DMS 273 treated with DMSO at 0.1 percent for 48 hours (cell line): Measurements from ENCODE around the gene ZNF654.
"Not testable (repeated sequence)": the region's sequence is repeated elsewhere in the genome, so short reads cannot be mapped to it uniquely, and the experiment has no call there.

Experiments
- DNase-seq: peaks from one replicate; lab custom pipeline; 2025; lab: John Stamatoyannopoulos, UW

Gene ZNF654

DNA sequence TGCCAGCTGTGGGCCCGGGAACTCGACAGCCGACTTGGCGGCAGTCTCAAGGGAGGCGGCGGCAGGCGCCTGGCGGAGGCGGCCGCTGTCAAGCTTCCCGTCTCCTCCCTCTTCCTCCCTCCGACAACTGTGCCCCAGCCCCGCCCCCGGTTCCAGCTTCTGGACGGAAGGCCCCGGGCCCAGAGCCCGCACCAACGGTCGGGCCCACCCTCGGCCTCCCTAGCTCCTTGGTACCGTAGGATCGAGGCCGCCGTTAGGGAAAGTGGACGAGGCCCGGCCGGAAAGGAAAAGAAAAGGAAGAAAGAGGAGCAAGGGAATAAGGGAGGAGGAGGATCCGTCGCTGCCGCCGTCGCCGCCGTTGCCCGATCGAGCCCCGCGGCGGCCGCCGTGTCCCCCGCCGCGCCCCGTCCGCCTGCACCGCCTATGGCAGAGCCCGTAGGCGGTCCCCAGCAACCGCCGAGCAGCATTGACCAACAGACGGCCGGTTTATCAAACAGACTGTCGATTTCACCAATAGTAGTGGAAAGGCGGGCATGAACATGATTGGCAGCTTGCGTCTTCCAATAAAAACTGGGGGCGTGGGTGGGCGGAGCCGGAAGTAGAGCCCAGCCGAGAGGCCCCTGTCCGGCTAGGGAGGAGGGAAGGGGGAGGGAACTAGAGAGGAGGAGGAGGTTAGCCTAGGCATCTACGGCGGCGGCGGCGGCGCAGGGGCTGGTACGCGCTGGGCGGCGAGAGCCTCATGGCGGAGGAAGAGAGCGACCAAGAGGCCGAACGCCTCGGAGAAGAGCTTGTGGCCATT, at the start of gene ZNF654, which contains the start of gene CGGBP1:
ZNF654 (plus strand) TSS at position 675 of the 799 bp plus-strand sequence; CDS start at position 740, 65 bp downstream.
CGGBP1 (minus strand) TSS at position 425 of the 799 bp plus-strand sequence. CDS start 3,029 bp downstream, outside the sequence.
- peak; percentile 92 for DNase-seq

DNA sequence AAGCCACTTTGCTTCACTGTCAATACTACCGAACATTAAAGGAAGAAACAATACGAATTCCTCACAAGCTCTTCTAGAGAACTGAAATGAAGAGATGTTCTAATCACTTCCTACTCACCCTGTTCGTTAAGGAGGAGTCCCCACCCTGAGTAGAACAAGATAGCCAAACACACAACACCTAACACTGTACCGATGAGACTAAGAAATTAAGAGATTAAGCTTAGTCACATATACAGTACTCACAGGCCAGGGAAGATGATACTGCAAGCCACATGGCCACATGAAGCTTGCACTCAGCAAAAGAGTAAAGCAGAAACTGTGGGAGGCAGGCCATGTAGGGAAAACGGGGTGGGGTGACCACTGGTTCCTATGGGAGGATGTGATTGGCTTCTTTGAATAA, 48.2 kb upstream of the ZNF654 start:
- DNase-seq = no peak

DNA sequence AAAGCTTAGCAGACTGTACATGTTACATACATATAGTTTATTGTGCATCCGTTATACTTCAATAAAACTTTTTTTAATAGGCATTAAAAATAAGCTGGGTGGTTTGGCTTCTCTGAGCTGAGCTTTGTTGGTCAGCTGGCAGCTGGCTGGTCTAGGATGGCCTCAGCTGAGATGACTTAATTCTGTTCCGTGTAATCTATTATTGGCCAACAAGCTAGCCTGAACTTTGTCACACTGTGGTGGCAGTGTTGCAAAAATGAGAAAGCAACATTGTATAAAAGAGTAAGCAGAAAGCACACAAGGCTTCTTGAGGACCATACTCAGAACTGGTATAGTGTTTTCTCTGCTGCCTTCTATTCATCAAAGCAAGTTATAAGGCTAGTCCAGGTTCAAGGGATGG, 45.5 kb upstream of the ZNF654 start:
- no peak for DNase-seq

DNA sequence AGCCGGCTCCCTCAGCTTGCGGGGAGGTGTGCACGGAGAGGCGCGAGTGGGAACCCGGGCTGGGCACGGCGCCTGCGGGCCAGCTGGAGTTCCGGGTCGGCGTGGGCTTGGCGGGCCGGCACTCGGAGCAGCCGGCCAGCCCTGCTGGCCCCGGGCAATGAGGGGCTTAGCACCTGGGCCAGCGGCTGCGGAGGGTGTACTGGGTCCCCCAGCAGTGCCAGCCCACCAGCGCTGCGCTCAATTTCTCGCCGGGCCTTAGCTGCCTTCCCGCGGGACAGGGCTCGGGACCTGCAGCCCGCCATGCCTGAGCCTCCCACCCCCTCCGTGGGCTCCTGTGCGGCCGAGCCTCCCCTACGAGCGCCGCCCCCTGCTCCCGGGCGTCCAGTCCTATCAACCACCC, 43.4 kb upstream of the ZNF654 start:
- DNase-seq = not testable (repeated sequence)

DNA sequence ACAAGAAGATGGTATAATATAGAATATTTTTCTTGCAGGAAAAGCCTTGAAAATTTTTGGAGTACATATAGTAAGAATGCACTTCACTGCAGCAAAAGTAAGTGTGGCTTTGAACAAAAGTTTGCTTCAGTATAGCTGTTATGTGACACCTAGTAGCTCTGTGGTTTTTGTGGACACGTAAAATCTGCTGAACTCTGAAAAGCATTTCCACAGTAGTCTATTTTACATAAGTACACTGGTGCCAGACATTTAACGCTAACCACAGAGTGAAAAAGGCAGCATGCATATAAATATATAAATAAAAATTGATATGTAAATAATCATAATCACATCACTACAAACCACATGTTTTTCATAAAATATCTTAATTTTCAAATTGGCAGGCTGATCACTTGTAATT, 40.0 kb upstream of the ZNF654 start:
- no peak for DNase-seq

DNA sequence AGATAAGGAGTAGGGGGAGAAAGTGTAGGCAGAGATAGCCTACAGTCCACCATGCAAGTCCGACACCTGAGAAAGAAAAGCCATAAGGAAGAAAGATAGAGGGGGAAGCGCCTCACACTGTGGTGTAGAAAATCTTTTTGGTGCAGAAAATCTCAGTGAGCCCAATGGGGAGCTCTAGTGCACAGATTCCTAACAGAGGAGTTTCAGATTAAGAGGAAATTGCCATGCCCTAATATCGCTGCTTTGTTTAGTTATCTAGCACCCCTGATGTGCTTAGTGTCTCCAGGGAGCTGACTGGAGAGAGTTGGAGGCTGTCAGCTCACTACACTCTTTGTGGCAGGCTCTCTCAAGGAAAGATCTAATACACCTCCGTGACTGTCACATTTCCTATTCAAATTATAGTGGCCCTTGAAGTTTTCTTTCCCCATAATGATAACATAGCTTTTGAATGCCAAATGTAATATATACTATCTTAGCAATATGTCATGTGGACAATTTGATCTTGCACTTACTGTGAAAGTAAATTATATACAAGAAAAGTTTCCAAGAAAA, 34.0 kb upstream of the ZNF654 start:
- DNase-seq = no peak

DNA sequence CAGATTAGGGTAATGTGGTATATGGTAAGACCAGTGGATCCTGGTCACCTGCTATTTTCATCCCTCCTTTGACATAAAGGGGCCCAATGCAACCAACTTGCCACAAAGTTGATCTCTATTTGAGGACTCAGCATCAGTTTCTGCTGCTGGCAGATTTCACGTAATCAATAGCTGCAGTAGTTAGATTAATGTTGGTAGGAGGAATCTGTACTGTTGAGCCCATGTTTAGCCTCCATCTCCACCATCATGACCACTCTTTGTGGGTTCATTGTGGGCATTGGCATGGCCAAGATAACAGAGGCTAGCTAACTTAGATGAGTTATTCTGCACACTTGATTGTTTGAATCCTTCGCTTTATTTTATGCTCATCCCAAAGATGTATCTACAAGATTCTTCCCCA, 30.2 kb upstream of the ZNF654 start:
- DNase-seq = no peak

DNA sequence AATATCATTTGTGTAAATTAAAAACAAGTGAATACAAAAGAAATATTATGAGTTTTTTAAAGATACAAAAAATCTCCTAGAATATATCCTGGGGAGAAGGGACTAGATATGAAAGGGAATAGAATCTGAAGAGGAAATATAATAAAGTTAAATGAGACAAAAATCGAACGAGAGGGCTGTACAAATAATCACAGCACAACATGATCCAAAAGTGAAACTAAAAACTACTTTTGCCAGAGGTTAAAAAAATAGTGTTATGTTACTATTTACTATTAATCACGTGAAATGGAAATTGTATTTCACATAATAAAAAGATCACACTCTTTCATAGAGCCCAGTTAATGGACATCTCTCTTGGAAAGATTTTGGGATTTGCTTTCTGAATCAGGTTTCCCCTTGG, 28.8 kb upstream of the ZNF654 start:
- no peak for DNase-seq

DNA sequence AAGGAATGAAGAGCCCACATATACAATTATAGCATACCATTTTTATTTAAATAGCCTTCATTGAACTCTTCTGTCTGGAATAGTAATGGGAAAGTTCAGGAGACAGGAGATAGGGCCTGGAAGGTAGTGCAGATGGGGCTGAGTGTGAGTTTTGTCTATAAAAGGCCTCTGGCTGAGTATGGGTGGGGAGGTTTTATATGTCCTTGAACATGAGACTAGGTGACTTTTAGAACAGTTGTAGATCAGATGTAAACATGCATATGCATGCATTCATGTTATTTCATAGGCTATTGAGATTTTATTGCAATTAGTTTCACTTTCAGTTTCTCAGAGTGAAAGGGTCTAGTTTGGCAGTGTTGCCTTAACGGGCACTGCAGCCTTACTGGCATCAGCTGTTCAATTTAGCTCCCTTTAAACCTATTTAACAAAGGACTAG, 27.4 kb upstream of the ZNF654 start:
- no peak for DNase-seq

DNA sequence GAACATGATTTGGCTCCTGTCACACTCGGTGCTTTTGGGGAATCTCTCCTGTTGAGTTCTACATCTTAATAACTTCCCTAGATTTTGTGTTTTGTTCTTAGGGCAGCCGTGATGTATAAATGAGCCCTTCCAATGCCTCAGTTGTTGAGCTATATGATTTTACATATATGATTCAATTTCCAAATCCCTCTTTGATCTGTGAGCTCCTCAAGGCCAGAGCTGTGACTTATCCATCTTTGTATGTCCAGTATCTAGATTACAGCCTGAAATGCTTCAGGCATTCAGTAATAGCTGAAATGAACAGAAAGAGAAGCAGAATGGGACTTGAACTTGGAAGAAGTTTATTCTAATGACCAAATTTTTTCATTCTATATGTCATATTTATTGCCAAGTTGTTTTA, 26.8 kb upstream of the ZNF654 start:
- no peak for DNase-seq

DNA sequence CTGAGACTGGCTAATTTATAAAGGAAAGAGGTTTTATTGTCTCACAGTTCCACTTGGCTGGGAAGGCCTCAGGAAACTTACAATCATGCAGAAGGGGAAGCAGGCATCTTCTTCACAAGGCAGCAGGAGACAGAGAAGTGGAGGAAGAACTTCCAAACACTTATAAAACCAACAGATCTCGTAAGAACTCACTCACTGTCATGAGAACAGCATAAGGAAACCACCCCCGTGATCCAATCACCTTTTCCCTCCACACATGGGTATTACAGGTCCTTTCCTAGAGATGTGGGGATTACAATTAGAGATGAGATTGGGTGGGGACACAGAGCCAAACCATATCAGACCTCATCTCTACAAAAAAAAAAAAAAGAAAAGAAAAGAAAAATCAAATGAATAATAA, 26.0 kb upstream of the ZNF654 start:
- DNase-seq = no peak

DNA sequence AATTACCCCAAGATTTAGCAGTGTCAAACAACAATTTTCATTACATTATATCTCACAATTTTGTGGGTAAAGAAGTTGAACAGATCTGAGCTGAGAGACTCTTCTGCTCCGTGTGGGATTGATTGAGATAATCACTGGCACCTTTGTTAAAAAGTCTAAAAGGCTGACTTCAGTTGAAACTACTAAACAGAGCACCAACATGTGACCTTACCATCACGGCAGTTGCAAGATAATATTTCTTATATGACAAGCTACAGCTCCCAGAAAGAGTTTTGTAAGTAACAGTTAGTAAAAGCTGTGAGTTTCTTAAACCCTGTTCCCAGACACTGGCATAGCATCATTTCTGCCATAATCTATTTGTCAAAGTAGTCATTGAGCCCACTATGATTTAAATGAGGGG, 25.2 kb upstream of the ZNF654 start:
- no peak for DNase-seq

DNA sequence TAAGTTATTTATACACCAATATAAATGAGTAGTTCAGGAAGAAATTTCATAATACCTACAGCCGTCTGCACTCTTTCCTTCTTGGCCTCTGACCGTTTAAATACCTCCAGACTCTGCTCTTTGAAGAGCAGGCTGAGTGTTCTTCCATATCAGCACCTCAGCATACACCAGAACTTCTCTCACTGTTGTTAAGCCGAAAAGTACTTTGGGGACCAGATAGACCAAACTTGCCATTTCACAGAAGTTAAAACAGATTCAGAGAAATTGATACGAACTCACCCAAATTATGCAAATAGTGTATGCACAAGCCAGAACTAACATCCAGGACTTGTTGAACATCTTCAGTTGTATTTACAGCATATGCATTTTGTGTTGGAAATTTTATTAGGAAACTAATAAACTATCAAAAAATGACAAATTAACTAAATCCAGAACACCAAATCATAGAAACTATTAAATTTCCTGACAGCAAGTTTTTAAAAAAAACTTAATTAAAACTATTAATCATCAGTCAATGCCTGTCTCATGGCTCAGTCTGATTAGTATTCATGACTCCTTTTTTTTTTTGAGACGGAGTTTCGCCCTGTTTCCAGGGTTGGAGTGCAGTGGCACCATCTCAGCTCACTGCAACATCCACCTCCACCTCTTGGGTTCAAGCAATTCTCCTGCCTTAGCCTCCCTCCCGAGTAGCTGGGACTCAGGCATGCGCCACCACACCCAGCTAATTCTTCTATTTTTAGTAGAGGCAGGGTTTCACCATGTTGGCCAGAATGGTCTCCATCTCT, 24.4 kb upstream of the ZNF654 start:
- no peak for DNase-seq

DNA sequence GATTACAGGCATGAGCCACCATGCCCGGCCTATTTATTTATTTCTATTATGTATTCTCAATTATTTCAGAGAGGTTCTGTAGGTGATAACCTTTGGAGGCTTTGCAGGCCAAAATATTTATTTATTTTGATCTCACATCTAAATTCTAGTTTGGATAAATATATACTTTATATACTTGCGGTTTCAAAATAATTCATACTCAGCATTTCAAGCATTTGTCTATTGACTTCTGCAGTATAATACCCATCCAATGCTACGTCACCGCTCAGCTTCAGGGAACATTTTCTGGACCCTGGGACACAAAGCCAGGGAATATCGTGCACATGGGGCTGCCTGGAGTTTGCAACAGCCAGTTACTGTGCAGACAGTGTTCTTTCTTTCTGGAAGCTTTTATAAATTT, 22.8 kb upstream of the ZNF654 start:
- no peak for DNase-seq

DNA sequence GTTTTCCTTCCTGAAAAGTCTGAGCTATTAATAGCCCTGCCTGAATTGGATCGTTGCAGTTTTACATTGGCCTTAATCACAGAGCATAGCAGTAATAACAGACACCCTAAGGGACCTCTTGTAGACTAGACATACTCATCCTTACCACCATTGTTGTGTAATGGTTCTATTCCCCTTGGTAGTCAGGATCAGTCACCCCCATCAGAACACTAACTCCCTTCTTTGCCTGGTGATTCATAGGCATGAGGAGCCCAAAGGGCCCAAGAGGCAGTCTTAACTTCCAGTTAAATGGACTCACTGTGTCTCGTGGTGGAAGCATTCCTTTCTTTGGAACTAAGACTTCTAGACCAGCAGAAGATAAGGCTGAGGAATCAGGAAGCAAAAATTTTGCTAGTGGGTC, 20.5 kb upstream of the ZNF654 start:
- no peak for DNase-seq

DNA sequence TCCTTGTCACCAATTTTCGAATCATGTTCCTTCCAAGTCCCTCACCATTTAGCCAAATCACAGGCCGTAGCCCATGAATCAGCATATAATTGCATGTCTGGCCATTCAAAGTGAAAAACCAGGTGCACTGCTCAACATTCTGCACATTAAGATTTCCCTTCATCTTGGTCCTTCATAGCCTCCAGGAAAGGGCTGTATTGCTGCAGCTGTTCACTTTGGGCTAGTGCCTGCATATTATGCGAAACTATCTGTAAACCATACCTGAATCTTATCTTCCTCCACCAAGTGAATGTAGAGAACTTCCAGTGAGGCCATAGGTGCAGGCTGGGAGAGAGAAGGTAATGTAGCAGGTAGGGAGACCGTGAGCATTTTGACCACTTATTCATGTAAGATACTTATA, 18.5 kb upstream of the ZNF654 start:
- no peak for DNase-seq

DNA sequence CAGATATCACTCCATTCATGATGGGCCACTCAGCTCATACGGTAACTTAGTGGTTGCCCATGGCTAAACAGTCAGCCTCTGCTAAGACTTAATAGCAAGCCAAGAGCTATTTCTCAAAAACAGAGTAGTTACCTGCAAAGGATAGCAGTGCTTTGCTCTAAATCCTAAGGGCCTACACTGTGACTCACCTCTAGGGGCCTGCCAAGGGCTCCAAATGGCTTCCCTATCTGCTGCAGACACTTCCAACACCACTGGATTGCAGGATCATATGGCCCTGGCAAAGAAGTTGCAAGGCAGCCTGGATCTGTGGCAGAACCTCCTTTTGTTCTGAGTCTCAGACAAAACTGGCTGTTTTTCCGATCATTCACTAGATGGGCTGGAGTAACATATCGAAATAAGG, 18.1 kb upstream of the ZNF654 start:
- DNase-seq = no peak

DNA sequence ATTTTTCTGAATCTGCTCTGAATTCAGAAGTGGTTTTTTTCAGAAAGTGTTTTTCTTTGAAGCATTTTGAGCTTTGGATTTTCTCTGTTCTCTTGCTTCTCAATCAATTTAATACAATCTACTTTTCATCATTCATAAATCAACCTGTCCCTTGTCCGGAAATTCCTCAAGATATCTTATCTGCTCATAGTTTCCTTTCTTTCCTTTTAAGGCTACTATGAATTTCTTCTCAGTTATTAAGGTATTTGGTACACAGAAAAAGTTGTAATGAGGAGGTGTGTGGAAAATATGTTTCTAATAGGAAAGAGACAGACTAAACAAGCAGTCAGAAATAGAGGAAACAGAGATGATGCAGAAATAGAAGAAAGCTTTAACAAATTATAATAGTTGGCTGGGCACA, 14.6 kb upstream of the ZNF654 start:
- no peak for DNase-seq

DNA sequence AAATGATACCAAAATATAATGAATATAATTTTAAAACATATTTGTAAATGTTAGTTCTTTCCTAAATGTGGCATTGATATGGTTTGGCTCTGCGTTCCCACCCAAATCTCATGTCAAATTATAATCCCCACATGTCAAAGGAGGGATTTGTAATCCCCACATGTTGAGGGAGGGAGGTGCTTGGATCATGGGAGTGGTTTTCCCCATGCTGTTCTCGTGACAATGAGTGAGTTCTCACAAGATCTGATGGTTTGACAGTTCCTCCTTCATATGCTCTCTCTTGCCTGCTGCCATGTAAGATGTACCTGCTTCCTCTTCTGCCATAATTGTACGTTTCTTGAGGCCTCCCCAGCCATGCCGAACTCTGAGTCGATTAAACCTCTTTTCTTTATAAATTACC, 12.3 kb upstream of the ZNF654 start:
- no peak for DNase-seq

DNA sequence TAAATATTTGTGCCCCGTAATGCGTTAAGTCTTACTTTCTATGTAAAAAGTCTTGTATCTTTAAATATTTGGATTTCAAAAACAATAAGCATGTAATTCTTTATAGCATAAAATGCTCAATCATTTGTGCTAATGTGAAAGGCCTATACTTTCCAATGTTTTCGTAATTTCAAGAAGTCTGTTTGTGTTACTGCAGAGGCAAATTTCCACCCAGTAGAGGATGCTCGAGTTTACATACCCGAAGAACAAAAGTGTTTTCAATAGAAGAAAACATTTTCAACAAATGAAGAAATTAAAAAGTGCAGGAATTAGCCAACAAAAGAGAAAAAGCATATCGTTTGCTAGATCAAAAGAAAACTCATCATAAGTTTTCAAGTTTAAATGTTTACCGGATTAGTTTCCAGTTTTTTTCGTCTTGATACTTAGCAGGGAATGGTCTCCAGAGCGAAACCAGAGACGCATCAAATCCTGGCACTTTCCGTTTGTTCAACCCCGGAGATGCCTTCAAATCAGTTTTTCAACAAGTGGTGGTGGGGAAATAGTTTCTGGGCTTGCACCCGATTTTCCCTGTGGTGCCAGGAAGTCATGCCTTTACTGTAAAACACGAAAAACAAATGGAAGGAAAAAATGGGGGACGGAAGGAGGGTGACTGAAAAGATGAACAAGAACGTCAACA, 1.3 kb upstream of the ZNF654 start:
- DNase-seq = no peak

DNA sequence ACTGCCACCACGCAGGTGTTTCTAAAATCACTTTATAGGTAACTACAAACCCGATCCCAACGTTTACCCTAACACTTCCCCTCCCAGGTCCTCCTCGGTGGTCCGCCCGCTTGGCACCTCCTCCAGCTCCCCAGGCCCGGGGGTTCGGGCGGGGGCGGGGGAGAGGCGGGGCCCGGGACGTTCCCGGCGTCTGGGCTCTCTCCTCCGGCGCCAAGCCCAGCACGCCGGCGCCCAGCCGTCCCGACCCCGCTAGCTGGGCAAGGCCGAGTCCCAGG, 812 bp upstream of the ZNF654 start:
- DNase-seq = no peak

DNA sequence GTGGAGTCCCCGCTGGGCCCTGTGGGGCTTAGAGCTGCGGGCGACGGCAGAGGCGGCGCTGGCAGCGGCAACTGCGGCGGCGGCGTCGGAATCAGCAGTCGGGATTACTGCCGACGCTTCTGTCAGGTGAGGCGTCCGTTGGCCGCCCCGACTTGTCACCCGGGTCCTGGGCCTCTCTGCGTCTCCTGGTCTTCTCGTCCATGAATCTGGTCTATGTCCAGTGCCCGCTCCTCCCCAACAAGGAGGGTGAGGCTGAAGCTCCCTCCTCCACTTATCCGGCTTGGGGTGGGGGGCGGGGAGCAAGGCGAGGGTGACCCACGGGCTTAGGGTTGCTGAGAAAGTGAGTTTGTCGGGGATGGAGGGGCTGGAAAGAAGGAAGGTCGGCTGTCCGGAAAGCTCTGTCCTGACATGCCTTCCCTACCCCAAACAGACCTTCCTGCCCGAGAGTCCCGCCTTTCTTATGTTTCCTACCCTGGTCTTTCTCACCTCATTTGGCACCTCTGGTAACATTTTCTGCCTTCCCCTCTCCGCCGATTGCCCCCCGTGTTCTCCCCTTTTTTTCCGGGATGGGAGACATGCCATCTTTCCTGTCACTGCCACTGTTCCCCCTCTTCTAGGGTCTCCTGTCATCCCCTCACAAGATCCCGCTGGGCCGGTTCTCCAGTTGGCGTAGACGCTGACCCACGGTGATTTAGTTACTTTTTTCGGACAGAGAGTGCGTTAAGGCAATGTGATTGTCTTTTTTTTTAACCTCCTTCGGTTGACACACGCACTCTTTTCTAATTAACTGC, 520 bp downstream of the ZNF654 start:
- DNase-seq = no peak
